Activated CD8-positive, alpha-beta T cell treated with anti-CD3 and anti-CD28 coated beads for 36 hours (primary cell): ENCODE measurements around the gene RAE1. TPM values are rescaled to one million over a fixed set of nuclear protein-coding genes. Genes with fewer than 3 reads are reported as not detected.

Experiments
- ATAC-seq: fragments of 200-7000 bp; cut with Tn5 transposase; one replicate; pipeline ENCODE4 v1.10.0; 2021; ENCODE audit warnings: mild to moderate bottlenecking, moderate library complexity
- CTCF ChIA-PET: fragments of 350-600 bp; sonication (Branson Sonifier 250); formaldehyde crosslinking; loops from one replicate; lab custom pipeline; 2021; ENCODE audit warnings: antibody characterized with exemption; lab: Charles Lee
- POLR2A ChIA-PET: fragments of 350-600 bp; sonication (Branson Sonifier 250); formaldehyde crosslinking; loops from one replicate; lab custom pipeline; 2021; ENCODE audit warnings: antibody characterized with exemption; lab: Charles Lee
- DNase-seq: peaks from one replicate; pipeline ENCODE4 v3.0.0-alpha.2; 2020
- H3K27ac Mint-ChIP-seq: one replicate; pipeline ENCODE4 v1.8.0; 2021; ENCODE audit warnings: mild to moderate bottlenecking, mixed read lengths
- H3K27me3 Mint-ChIP-seq: one replicate; pipeline ENCODE4 v1.8.0; 2021; ENCODE audit warnings: mixed read lengths
- H3K36me3 Mint-ChIP-seq: one replicate; pipeline ENCODE4 v1.8.0; 2021; ENCODE audit warnings: low read depth, mixed read lengths
- H3K4me1 Mint-ChIP-seq: one replicate; pipeline ENCODE4 v1.8.0; 2021; ENCODE audit warnings: low read depth, mixed read lengths
- H3K4me3 Mint-ChIP-seq: one replicate; pipeline ENCODE4 v1.8.0; 2021; ENCODE audit warnings: mild to moderate bottlenecking, moderate library complexity, mixed read lengths
- H3K9me3 Mint-ChIP-seq: one replicate; pipeline ENCODE4 v1.8.0; 2021; ENCODE audit warnings: mixed read lengths
- CTCF ChIP-seq: fragments of 200-600 bp; IDR thresholded peaks from one replicate; pipeline ENCODE4 v1.8.0; 2022; ENCODE audit warnings: antibody characterized with exemption, mild to moderate bottlenecking
- intact Hi-C: fragments of 100-400 bp; cut with micrococcal nuclease; formaldehyde crosslinking; loops from one replicate; pipeline ENCODE4 v1.10.0; 2022
- total RNA-seq, 2 experiments: library from RNA; stranded (reverse); gene quantifications; one replicate each; pipeline ENCODE4 v1.2.3, GENCODE V29; 2021

Gene RAE1
- total RNA-seq, 2 experiments from 2014 or later, result 41.1 to 42.9 TPM

GRCh38 chr20:57378107-57378506, 27.1 kb downstream of the RAE1 start:
- intact Hi-C loops, result no loop called here
- Mint-ChIP-seq H3K27me3 (no peaks in the 10 kb centered on the region), H3K4me3 (no peak overlapping the region), H3K9me3 (no peaks in the 10 kb centered on the region), H3K36me3 (peaks cover 37% of the 10 kb centered on the region), H3K4me1 (peaks cover 40% of the 10 kb centered on the region), H3K27ac (no peak overlapping the region)
- TF ChIP-seq CTCF, result no peak
- ChIA-PET CTCF (interaction anchor here (1.0 to 3.3 kb wide), 3 partner anchors 14 to 207 kb away, joined by 3 to 18 read pairs (median 5); no protein-coding TSS in a partner anchor), POLR2A (interaction anchor here (0.6 to 1.5 kb wide), 4 partner anchors 12 to 251 kb away, joined by 3 to 4 read pairs (median 4); no protein-coding TSS in a partner anchor)
- DNase-seq (no peak), ATAC-seq (no peak)

GRCh38 chr20:57378646-57379262, 27.7 kb downstream of the RAE1 start:
- ATAC-seq, result no peak
- CTCF ChIA-PET, result interaction anchor here (1.0 to 3.3 kb wide), 9 partner anchors 10 to 120 kb away, joined by 3 to 18 read pairs (median 5); partner anchors contain the start of gene RBM38
- intact Hi-C loops, result no loop called here

GRCh38 chr20:57379263-57379647, 28.2 kb downstream of the RAE1 start:
- CTCF ChIA-PET, result interaction anchor here (1.0 to 4.8 kb wide), 13 partner anchors 10 to 119 kb away, joined by 3 to 26 read pairs (median 4); partner anchors contain the start of gene RBM38
- no peaks in the 10 kb centered on the region for H3K9me3 Mint-ChIP-seq
- no peaks in the 10 kb centered on the region for H3K27me3 Mint-ChIP-seq
- ATAC-seq (no peak), DNase-seq (no peak)
- H3K4me1 Mint-ChIP-seq, result peaks cover 31% of the 10 kb centered on the region
- H3K36me3 Mint-ChIP-seq, result peaks cover 28% of the 10 kb centered on the region
- POLR2A ChIA-PET, result interaction anchor here (1.0 to 3.4 kb wide), 4 partner anchors 11 to 30 kb away, joined by 3 to 15 read pairs (median 8); partner anchors contain the start of gene RBM38
- TF ChIP-seq CTCF, result no peak
- intact Hi-C loops, result no loop called here
- H3K27ac Mint-ChIP-seq, result peak overlapping the region; percentile 28
- H3K4me3 Mint-ChIP-seq, result no peak overlapping the region

More at GRCh38 chr20:57378646-57379262, 27.7 kb downstream of the RAE1 start:
- TF ChIP-seq CTCF, result no peak
- peaks cover 32% of the 10 kb centered on the region for H3K36me3 Mint-ChIP-seq
- peaks cover 34% of the 10 kb centered on the region for H3K4me1 Mint-ChIP-seq
- POLR2A ChIA-PET, result interaction anchor here (0.8 to 3.4 kb wide), 5 partner anchors 11 to 21 kb away, joined by 3 to 15 read pairs (median 4); partner anchors contain the start of gene RBM38
- H3K27ac Mint-ChIP-seq, result peak overlapping the region; percentile 28
- no peaks in the 10 kb centered on the region for H3K9me3 Mint-ChIP-seq
- H3K4me3 Mint-ChIP-seq, result no peak overlapping the region
- DNase-seq, result no peak
- H3K27me3 Mint-ChIP-seq, result no peaks in the 10 kb centered on the region

GRCh38 chr20:57380081-57380750, 29.2 kb downstream of the RAE1 start:
- Mint-ChIP-seq H3K4me3 (no peak overlapping the region), H3K36me3 (peaks cover 23% of the 10 kb centered on the region), H3K27ac (no peak overlapping the region), H3K27me3 (no peaks in the 10 kb centered on the region), H3K4me1 (peaks cover 26% of the 10 kb centered on the region), H3K9me3 (no peaks in the 10 kb centered on the region)
- intact Hi-C loops, result loop anchor here (5.0 kb wide), 1 partner anchor 207 kb away; no protein-coding TSS in a partner anchor
- ATAC-seq, result no peak
- CTCF ChIA-PET, result interaction anchor here (1.0 to 4.8 kb wide), 16 partner anchors 9 to 118 kb away, joined by 3 to 26 read pairs (median 4); partner anchors contain the start of gene RBM38
- TF ChIP-seq CTCF, result no peak
- POLR2A ChIA-PET, result interaction anchor here (0.8 to 3.4 kb wide), 5 partner anchors 10 to 31 kb away, joined by 3 to 15 read pairs (median 3); partner anchors contain the start of gene RBM38
- no peak for DNase-seq
